ENCODE data around the gene GTF2E1. TPM values are rescaled to one million over a fixed set of nuclear protein-coding genes. Genes with fewer than 3 reads are reported as not detected.

Gene GTF2E1
- total RNA-seq, 1 donor from 2014 or later: 9.1 TPM

DNA sequence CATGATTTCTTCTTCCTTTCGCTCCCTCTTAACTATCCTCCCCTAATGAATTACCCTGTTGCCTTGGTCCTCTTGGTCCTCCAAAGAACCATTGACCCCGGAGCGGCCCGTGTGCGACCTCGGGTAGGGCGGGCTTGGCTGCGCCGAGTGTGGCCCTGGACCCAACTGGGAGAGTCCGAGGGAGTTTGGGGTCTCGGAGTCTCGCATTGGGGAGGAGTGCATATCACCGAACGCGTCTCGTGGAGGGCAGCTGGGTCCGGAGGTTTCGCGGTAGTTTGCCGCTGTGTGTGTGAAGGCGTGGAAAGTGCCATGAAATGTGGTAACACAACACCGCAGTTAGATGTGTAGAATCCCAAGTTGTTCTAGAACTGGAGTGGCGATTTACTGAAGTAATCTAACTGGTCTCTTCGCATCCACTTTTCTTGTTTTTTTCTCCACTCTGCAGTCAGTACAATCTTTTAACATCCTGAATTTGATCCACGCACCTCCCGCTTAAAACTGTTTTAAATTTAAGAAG lies 363 bp downstream of the GTF2E1 start:
- no peaks in the 10 kb centered on the region for H3K36me3 ChIP-seq
- peaks cover 12% of the 10 kb centered on the region for H3K4me1 ChIP-seq
- no peaks in the 10 kb centered on the region for H3K27me3 ChIP-seq
- peak overlapping the region; percentile 72 to 83 for H3K4me3 ChIP-seq
- intact Hi-C loops (cut with DNase I): loop anchor here (10.0 kb wide), 2 partner anchors 148 to 648 kb away; partner anchors contain the start of genes GSK3B and NDUFB4
- no peak for DNase-seq (ENCODE audit: extremely low spot score in 2 of 2)
- H3K27ac ChIP-seq: peak overlapping the region; percentile 94
- TF ChIP-seq POLR2AphosphoS5 (IDR thresholded peaks at IDR 0.05; ENCODE audit: insufficient read depth in 1 of 2, low read depth in 1 of 2) (no peak), POLR2A (IDR thresholded peaks at IDR 0.05) (no peak)
- TF ChIP-seq, protein P1, sequence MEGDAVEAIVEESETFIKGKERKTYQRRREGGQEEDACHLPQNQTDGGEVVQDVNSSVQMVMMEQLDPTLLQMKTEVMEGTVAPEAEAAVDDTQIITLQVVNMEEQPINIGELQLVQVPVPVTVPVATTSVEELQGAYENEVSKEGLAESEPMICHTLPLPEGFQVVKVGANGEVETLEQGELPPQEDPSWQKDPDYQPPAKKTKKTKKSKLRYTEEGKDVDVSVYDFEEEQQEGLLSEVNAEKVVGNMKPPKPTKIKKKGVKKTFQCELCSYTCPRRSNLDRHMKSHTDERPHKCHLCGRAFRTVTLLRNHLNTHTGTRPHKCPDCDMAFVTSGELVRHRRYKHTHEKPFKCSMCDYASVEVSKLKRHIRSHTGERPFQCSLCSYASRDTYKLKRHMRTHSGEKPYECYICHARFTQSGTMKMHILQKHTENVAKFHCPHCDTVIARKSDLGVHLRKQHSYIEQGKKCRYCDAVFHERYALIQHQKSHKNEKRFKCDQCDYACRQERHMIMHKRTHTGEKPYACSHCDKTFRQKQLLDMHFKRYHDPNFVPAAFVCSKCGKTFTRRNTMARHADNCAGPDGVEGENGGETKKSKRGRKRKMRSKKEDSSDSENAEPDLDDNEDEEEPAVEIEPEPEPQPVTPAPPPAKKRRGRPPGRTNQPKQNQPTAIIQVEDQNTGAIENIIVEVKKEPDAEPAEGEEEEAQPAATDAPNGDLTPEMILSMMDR (IDR thresholded peaks at IDR 0.05): no peak
- H3K9me3 ChIP-seq: no peaks in the 10 kb centered on the region

DNA sequence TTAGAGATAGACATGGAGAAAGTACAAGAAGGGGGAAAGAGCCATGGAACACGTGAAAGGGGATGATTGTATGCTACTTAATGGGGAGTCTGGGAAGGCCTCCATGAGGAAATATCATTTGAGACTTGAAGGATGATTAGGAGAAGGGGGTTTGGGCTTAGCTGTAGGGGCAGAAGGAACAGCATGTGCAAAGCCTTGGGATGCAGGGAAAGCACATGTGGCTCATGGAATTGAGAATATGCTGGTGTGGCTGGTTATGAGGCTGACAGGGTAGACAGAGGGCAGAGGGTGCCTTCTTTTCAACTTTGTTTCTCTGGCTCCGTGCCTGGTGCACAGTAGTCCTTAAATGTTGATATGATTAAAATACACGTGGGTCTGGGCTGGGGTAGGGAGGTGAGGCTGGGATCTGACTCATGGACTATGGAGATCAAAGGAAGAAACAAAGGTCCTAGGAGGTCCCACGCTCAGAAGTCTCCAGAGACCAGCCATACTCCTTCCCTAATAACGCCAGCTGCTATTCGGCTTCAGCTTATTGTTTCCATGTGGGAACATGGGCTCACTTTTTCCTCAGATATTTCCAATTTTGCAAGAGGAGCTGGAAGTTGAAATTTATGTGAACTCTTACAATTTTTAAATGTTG lies 1.1 kb downstream of the GTF2E1 start:
- peak overlapping the region; percentile 72 to 83 for H3K4me3 ChIP-seq
- intact Hi-C loops (cut with DNase I): loop anchor here (10.0 kb wide), 2 partner anchors 149 to 649 kb away; partner anchors contain the start of genes GSK3B and NDUFB4
- no peaks in the 10 kb centered on the region for H3K27me3 ChIP-seq
- H3K36me3 ChIP-seq: no peaks in the 10 kb centered on the region
- peaks cover 12% of the 10 kb centered on the region for H3K4me1 ChIP-seq
- no peak for TF ChIP-seq POLR2A (IDR thresholded peaks at IDR 0.05)
- TF ChIP-seq, protein P1 (IDR thresholded peaks at IDR 0.05): no peak
- peak overlapping the region; percentile 94 for H3K27ac ChIP-seq
- DNase-seq (ENCODE audit: extremely low spot score in 2 of 2): no peak
- no peaks in the 10 kb centered on the region for H3K9me3 ChIP-seq

DNA sequence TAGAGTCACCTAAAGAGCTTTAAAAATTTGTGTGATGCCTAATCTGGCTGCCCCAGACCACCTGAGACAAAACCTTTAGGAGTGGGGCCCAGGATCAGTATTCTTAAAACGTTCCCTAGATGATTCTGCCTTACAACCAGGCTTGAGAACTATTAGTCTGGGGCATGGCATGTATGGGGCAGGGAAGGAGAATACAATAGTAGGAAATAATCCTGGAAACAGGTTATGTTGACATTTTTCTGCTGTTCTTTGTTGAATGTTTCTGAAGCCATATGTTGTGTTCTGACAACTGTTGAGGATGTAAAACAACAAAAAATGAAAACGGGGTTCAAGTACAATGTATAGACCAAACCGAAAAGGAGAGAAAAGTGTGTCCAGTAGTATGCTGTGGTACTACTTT lies 2.9 kb downstream of the GTF2E1 start:
- no peak overlapping the region for H3K27ac ChIP-seq
- no peak overlapping the region for H3K4me3 ChIP-seq
- no peak for DNase-seq (ENCODE audit: extremely low spot score in 2 of 2)
- H3K4me1 ChIP-seq: peaks cover 21% of the 10 kb centered on the region
- H3K36me3 ChIP-seq: no peaks in the 10 kb centered on the region
- no peaks in the 10 kb centered on the region for H3K9me3 ChIP-seq
- TF ChIP-seq, protein P1 (IDR thresholded peaks at IDR 0.05): no peak
- no peaks in the 10 kb centered on the region for H3K27me3 ChIP-seq
- intact Hi-C loops (cut with DNase I): loop anchor here (10.0 kb wide), 2 partner anchors 151 to 651 kb away; partner anchors contain the start of genes GSK3B and NDUFB4

DNA sequence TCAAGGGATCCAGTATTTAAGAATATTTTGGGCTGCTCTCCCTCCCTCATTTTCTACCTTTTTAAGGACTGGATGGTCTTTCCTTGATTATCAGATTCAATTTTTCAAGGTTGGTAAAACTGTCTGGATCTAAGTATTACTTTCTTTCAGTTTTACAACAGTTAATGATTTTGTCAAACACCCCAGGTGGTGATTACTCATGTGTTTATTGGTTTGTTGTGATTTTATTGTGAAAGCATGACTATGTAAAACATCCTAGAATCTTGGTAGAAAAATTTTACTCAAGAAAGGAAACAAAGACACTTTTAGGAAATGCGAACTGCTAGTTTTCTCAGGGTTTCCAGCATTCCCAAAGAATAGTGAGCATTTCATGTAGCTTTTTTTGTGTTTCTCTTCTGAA lies 7.3 kb downstream of the GTF2E1 start:
- intact Hi-C loops (cut with DNase I): loop anchor here (10.0 kb wide), 2 partner anchors 155 to 655 kb away; partner anchors contain the start of genes GSK3B and NDUFB4
- no peak overlapping the region for H3K27ac ChIP-seq
- H3K4me3 ChIP-seq: no peak overlapping the region
- peaks cover 12% of the 10 kb centered on the region for H3K4me1 ChIP-seq
- TF ChIP-seq, protein P1 (IDR thresholded peaks at IDR 0.05): no peak
- no peak for TF ChIP-seq POLR2A (IDR thresholded peaks at IDR 0.05)
- no peak for TF ChIP-seq POLR2AphosphoS5 (IDR thresholded peaks at IDR 0.05; ENCODE audit: insufficient read depth in 1 of 2, low read depth in 1 of 2)
- no peak for DNase-seq (ENCODE audit: extremely low spot score in 2 of 2)
- no peaks in the 10 kb centered on the region for H3K9me3 ChIP-seq
- no peaks in the 10 kb centered on the region for H3K27me3 ChIP-seq
- peaks cover 0 to 12% of the 10 kb centered on the region in 2 donors for H3K36me3 ChIP-seq

DNA sequence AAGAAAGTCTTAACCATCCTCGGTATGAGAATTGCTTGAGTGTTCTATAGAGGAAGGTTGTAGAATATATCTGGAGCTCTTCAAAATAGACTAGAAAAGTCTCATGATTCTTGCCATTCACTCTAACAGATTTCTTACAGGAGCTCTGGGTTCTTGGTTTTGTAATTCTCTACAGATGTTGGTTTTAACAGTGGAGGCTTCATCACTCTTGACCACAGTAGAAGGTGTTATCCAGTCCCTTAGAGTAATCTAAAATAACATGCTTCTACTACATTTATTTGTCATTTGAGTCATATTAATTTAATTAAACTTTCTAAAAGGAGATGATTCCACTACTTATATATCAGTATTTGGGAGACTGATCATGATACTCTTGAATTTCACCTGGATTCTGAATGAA lies 9.7 kb downstream of the GTF2E1 start:
- peaks cover 12% of the 10 kb centered on the region for H3K4me1 ChIP-seq
- no peaks in the 10 kb centered on the region for H3K9me3 ChIP-seq
- peaks cover 0 to 12% of the 10 kb centered on the region in 2 donors for H3K36me3 ChIP-seq
- H3K27ac ChIP-seq: no peak overlapping the region
- intact Hi-C loops (cut with DNase I): no loop called here
- no peak for TF ChIP-seq POLR2AphosphoS5 (IDR thresholded peaks at IDR 0.05; ENCODE audit: insufficient read depth in 1 of 2, low read depth in 1 of 2)
- no peak for TF ChIP-seq POLR2A (IDR thresholded peaks at IDR 0.05)
- TF ChIP-seq, protein P1 (IDR thresholded peaks at IDR 0.05): no peak
- no peaks in the 10 kb centered on the region for H3K27me3 ChIP-seq
- H3K4me3 ChIP-seq: no peak overlapping the region
- DNase-seq (ENCODE audit: extremely low spot score in 2 of 2): no peak

Measured in vagina (tissue), 2 donors.